Mucosa of descending colon (tissue), 3 donors: ENCODE data around the gene BHLHE23. TPM values are rescaled to one million over a fixed set of nuclear protein-coding genes. Genes with fewer than 3 reads are reported as not detected.

Source experiments
- ATAC-seq: fragments of 200-7000 bp; cut with Tn5 transposase; one replicate; pipeline ENCODE4 v1.9.1; 2020; ENCODE audit warnings: mild to moderate bottlenecking, moderate library complexity
- DNase-seq, 3 donors: peaks; one replicate each; pipeline ENCODE4 v3.0.0-alpha.2; 2020
- H3K36me3 ChIP-seq: fragments of 200-600 bp; one replicate; pipeline ENCODE4 v1.8.0; 2021; ENCODE audit warnings: low read depth, mild to moderate bottlenecking
- H3K4me1 ChIP-seq: fragments of 200-600 bp; one replicate; pipeline ENCODE4 v1.8.0; 2021; ENCODE audit warnings: low read depth, mild to moderate bottlenecking
- H3K4me3 ChIP-seq: fragments of 200-600 bp; one replicate; pipeline ENCODE4 v1.8.0; 2021; ENCODE audit warnings: mild to moderate bottlenecking
- H3K9me3 ChIP-seq: fragments of 200-600 bp; one replicate; pipeline ENCODE4 v1.8.0; 2021; ENCODE audit warnings: mild to moderate bottlenecking
- CTCF ChIP-seq: fragments of 200-600 bp; IDR thresholded peaks from one replicate; pipeline ENCODE4 v1.8.0; 2022; ENCODE audit warnings: antibody characterized with exemption, mild to moderate bottlenecking
- intact Hi-C, 2 donors: fragments of 100-400 bp; cut with DNase I in 1 of 2; cut with micrococcal nuclease in 1 of 2; formaldehyde crosslinking; loops; one replicate each; pipeline versions ENCODE4 v1.11.0 to v1.11.1; 2022; cut with DNase I, micrococcal nuclease
- total RNA-seq, 3 donors: library from RNA; stranded (reverse); fragmentation: NEBNext Ultra II Directional in 2 of 3; extraction: Animal tissue kit (Norgen Biotek cat#: 25700) in 2 of 3; gene quantifications; one replicate each; pipeline versions ENCODE4 v1.2.1 to v1.2.4, GENCODE V29; 2021 to 2023
- donor health status: DM: no; HTN: no; CAD: no; lungs with moderate emphysema.
- donor health status: DM: no; HTN: no; CAD: no.
- donor health status: DM: no; HTN: yes; CAD: no.

Gene BHLHE23
- total RNA-seq, 3 donors from 2014 or later = not detected

- Histone ChIP-seq H3K4me3 (no peak overlapping the region), H3K36me3 (no peaks in the 10 kb centered on the region), H3K4me1 (peaks cover 8% of the 10 kb centered on the region), H3K9me3 (no peaks in the 10 kb centered on the region)
- no peak for TF ChIP-seq CTCF
- no peak for DNase-seq
- intact Hi-C loops = no loop called here
- ATAC-seq = no peak
These were observed 5.0 kb upstream of the BHLHE23 start for GRCh38 chr20:63011798-63012197.

- Histone ChIP-seq H3K9me3 (no peaks in the 10 kb centered on the region), H3K4me1 (peaks cover 8% of the 10 kb centered on the region), H3K36me3 (no peaks in the 10 kb centered on the region), H3K4me3 (no peak overlapping the region)
- ATAC-seq = peak; percentile 34
- DNase-seq = peak; percentile 40 to 74 (median 59)
- intact Hi-C loops = loop anchor here (2.0 to 10.0 kb wide), 2 partner anchors 37 to 135 kb away; no protein-coding TSS in a partner anchor
- no peak for TF ChIP-seq CTCF
These were observed 3.4 kb upstream of the BHLHE23 start for GRCh38 chr20:63009988-63010769.

- intact Hi-C loops = loop anchor here (2.0 to 10.0 kb wide), 2 partner anchors 37 to 135 kb away; no protein-coding TSS in a partner anchor
These were observed 2.5 kb upstream of the BHLHE23 start for GRCh38 chr20:63009045-63009961.

GRCh38 chr20:63008541-63009044 lies 1.8 kb upstream of the BHLHE23 start:
- H3K4me3 ChIP-seq = no peak overlapping the region
- peaks cover 8% of the 10 kb centered on the region for H3K4me1 ChIP-seq
- H3K36me3 ChIP-seq = no peaks in the 10 kb centered on the region
- ATAC-seq (no peak), DNase-seq (no peak)
- no peaks in the 10 kb centered on the region for H3K9me3 ChIP-seq
- intact Hi-C loops = loop anchor here (2.0 to 10.0 kb wide), 2 partner anchors 36 to 134 kb away; no protein-coding TSS in a partner anchor
- no peak for TF ChIP-seq CTCF

More at GRCh38 chr20:63009045-63009961, 2.5 kb upstream of the BHLHE23 start:
- peak; percentile 82 for TF ChIP-seq CTCF
- no peaks in the 10 kb centered on the region for H3K36me3 ChIP-seq
- H3K4me1 ChIP-seq = peaks cover 8% of the 10 kb centered on the region
- DNase-seq (peak; percentile 78 to 87 (median 84)), ATAC-seq (peak; percentile 89)
- no peaks in the 10 kb centered on the region for H3K9me3 ChIP-seq
- H3K4me3 ChIP-seq = no peak overlapping the region
